ENCODE measurements around the gene PRPF6. TPM values are rescaled to one million over a fixed set of nuclear protein-coding genes. Genes with fewer than 3 reads are reported as not detected.
A peak's percentile ranks its signal among the peaks of the same experiment; 100 is the strongest.
"Not testable (repeated sequence)": the region's sequence is repeated elsewhere in the genome, so short reads cannot be mapped to it uniquely, and the experiment has no call there.

Gene PRPF6
- total RNA-seq, 1 donor from 2014 or later = 44.1 TPM

- no peak for DNase-seq (ENCODE audit: low spot score)
Observed at GRCh38 chr20:63959699-63960075, 21.2 kb upstream of the PRPF6 start.

GRCh38 chr20:63960654-63961621, 20.0 kb upstream of the PRPF6 start:
- not testable (repeated sequence) for DNase-seq (ENCODE audit: low spot score)

DNA sequence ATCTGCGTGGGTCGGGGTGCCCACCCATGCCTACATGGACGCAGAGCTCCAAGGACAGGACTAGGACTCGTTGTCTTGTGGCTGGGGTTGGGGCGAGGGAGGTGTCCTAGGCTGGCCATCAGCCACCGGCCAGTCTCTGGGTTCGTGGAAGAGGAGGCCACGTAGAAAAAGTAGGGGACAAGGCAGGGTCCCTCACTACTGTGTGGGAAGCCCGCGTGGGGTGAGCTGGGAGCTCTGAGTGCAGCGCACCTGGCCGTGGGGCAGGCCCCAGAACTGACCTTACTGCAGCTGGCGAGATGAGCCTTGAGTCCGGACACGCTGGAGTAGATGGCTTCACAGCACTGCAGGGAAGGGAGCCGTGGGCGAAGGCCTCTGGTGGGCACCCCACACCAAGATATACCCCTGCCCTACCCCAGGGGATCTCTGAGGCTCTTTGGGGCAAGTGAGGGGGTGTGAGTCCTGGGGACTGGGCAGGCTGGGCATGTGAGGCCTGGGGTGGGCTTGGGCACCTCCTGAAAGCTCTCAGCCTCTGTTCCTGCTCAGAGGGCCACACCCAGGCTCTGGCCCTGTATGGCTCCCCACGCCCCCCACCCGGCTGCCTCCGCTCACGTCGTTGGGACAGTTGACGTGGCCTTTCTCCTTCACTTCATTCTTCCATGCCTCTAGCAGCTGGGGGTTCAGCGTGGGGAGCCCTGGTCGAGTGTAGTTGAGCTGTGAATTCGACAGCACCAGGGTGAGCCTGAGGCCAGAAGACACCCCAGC, 19.1 kb upstream of the PRPF6 start:
- DNase-seq (ENCODE audit: low spot score) = no peak

DNA sequence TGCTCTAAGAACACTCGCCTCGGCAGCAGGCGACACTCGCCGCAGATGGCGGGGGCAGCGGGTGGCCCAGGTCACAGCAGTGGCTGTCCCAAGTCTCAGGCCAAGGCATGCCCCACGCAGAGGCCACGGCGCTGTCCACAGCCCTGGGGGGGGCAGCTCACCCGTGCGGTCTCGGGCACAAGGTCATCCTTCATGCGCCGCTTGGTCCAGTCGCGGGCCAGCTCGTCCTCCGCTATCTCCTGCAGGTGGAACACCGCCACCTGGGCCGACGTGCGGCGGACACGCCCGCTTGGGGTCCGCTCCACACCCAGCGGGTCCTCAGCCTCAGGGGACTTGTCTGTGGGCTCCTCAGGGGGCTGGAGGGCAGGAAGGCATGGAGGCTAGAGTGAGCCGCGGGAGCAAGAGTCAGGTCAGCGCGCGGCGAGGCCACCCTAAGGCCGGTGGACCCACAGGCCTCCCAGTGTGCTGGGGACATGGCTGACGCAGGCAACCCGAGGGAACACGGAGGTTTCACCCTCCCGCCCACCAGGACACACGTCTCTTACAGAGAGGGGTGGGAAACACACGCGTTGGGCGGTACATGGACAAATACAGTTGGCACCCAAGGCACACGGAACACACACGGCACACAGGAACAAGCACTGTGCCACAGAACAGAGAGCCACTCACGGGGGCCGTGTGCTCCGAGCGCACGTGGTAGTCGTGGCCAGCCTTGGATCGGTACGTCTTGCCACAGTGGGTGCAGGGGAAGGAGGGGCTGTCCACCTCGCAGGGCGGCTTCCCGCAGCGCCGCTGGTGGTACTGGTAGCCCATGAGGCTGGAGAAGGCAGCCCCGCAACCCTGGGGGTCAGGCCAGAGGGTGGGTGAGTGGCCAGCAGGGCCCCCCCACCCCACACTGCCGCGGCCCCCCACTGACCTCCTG, 18.2 kb upstream of the PRPF6 start:
- DNase-seq (ENCODE audit: low spot score) = no peak

DNA sequence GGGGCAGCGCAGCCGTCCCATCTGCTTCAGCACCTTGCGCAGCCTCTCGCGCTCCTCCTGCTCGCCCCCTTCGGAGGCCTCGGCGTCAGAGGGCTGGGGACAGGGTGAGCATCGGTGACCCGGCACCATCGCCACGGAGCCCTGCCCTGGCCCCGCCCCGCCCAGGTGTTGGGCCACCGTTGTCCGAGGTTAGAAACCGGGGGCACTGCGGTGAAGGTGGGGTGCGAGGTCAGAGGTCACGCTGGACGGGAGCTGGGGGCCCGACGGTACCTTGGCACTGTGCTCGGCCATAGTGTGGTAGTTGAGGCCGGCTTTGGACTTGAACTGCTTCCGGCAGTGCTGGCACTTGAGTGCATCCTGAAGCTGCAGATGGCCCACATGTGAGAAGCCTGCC, 17.6 kb upstream of the PRPF6 start:
- DNase-seq (ENCODE audit: low spot score) = no peak

DNA sequence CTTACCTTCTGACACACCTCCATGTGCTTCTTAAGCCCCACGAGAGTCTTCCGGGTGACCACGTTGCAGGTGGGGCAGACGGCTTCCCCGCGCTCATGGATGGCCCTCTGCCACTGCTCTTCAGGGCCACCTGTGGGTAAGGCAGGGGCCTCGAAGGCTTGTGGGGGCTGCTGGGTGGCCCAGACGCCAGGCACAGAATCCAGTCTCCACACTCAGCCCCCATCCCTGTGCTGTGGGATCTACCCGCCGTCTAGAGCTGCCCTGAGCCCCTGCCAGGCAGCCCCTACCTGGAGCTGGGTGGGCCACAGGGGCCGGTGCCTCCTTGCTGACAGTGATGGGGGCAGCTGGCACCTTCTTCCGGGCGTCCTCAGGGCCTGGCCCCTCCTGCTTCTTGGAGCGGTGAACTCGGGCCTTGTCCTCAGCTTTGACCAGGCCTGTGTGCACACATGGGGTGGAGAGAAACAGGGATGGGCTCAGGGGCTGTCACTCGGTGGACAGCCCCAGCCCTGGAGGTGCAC, 17.1 kb upstream of the PRPF6 start:
- no peak for DNase-seq (ENCODE audit: low spot score)

DNA sequence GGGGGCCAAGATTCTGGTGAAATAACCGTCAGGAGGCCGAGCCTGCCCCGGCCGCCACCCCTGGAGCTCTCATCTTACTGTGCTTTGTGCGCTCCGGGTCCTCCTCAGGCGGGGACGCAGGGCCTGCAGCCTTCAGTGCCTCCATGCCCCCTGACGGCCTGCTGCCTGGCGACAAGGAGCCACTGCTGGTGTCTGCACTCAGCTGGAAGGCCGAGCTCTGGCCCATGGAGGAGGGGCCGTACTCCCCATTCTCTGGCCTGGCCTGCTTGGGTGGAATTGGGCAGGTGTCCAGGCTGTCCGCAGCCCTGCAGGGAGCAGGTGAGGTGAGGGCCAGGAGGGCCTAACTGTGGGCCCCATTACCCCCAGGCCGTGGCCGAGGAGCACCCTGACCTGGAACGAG, 16.5 kb upstream of the PRPF6 start:
- no peak for DNase-seq (ENCODE audit: low spot score)

DNA sequence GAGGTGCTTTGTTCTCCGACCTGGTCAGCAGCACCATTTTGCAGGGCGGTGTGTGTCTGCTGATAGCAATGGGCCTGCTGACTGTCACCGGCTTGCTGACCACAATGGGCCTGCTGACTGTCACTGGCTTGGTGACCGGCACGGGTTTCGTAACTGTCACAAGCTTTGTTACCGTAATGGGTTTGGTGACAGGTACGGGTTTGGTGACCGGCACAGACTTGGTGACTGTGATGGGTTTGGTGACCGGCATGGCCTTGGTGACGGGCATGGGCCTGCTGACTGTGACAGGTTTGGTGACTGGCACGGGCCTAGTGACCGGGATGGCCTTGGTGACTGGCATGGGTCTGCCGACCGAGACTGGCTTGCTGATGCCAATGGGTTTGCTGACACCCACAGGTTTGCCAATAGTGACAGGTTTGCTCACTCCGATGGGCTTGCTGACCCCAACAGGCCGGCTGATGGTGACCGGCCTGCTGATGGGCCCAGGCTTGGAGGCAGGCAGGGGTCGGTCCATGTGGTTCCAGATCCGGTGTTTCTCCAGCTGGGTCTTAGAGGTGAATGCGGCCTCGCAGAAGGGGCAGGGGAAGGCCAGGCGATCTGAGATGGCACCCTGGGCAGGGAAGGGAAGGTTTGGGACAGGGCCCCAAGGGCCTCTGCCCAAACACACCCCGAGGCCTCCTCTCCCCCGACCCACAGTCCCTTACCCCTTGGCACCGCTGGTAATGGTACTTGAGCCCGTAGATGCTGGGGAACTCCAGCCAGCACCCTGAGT, 14.6 kb upstream of the PRPF6 start:
- no peak for DNase-seq (ENCODE audit: low spot score)

- no peak for DNase-seq (ENCODE audit: low spot score)
Observed at GRCh38 chr20:63966944-63967322, 14.0 kb upstream of the PRPF6 start.

- no peak for DNase-seq (ENCODE audit: low spot score)
Observed at GRCh38 chr20:63967330-63968135, 13.4 kb upstream of the PRPF6 start.

- DNase-seq (ENCODE audit: low spot score) = no peak
Observed at GRCh38 chr20:63968136-63968927, 12.6 kb upstream of the PRPF6 start.

GRCh38 chr20:63968928-63969760, 11.8 kb upstream of the PRPF6 start:
- DNase-seq (ENCODE audit: low spot score) = no peak

- DNase-seq (ENCODE audit: low spot score) = peak; percentile 43
Observed at GRCh38 chr20:63969838-63970713, 10.9 kb upstream of the PRPF6 start, which contains the start of gene ZNF512B. Gene ZNF512B (minus strand): TSS chr20:63969930. CDS start chr20:63967950, 1,980 bp downstream.

GRCh38 chr20:63970714-63971431, 10.1 kb upstream of the PRPF6 start:
- peak; percentile 0 for DNase-seq (ENCODE audit: low spot score)

GRCh38 chr20:63971960-63972311, 9.0 kb upstream of the PRPF6 start:
- not testable (repeated sequence) for DNase-seq (ENCODE audit: low spot score)
